H1 (cell line): ENCODE measurements around the gene TRIL.

Source experiments
- CHD2 ChIP-seq: IDR thresholded peaks from 2 replicates; pipeline ENCODE4 v1.6.1; 2012; ENCODE audit warnings: low read length, improper control_type of control experiment
- CTCF ChIP-seq, 3 experiments: IDR thresholded peaks; 1 replicate in 2 of 3; 2 replicates in 1 of 3; pipeline versions ENCODE4 v1.5.1 to v1.6.1; 2011; ENCODE audit warnings: low read length in 3 of 3, mild to moderate bottlenecking in 3 of 3, inconsistent platforms in 2 of 3, low read depth in 1 of 3, moderate library complexity in 1 of 3; ENCODE audit not compliant: insufficient read depth in 1 of 3; ENCODE audit errors: control extremely low read depth in 1 of 3
- EZH2 ChIP-seq: fragments of 200-600 bp; sonication (generic); IDR thresholded peaks from 2 replicates; pipeline ENCODE4 v1.7.1; 2012; ENCODE audit warnings: low read depth, mild to moderate bottlenecking, moderate library complexity, low read length, inconsistent platforms; ENCODE audit not compliant: severe bottlenecking
- FOSL1 ChIP-seq: IDR thresholded peaks from 2 replicates; pipeline ENCODE4 v1.6.1; 2011; ENCODE audit warnings: mild to moderate bottlenecking, low read depth, low read length, moderate library complexity; ENCODE audit not compliant: insufficient read depth
- JUN ChIP-seq: IDR thresholded peaks from 2 replicates; pipeline ENCODE4 v1.6.1; 2011; ENCODE audit warnings: low read depth, mild to moderate bottlenecking, improper control_type of control experiment, low read length
- MAX ChIP-seq: IDR thresholded peaks from 2 replicates; pipeline ENCODE4 v1.6.1; 2012; ENCODE audit warnings: inconsistent platforms
- POLR2A ChIP-seq, 2 experiments: IDR thresholded peaks; 1 replicate in 1 of 2; 2 replicates in 1 of 2; pipeline ENCODE4 v1.6.1; 2011; ENCODE audit warnings: low read depth in 2 of 2, low read length in 2 of 2, mild to moderate bottlenecking in 2 of 2; ENCODE audit errors: control extremely low read depth in 1 of 2
- POLR2AphosphoS5 ChIP-seq: IDR thresholded peaks from 2 replicates; pipeline ENCODE4 v1.6.1; 2011; ENCODE audit warnings: low read depth, low read length
- RFX5 ChIP-seq: IDR thresholded peaks from 2 replicates; pipeline ENCODE4 v1.6.1; 2011; ENCODE audit warnings: low read depth, low read length, improper control_type of control experiment, borderline replicate concordance
- RNF2 ChIP-seq: fragments of 200-900, 300-1000 bp; sonication (generic); IDR thresholded peaks from 2 replicates; pipeline ENCODE4 v1.7.1; 2016; ENCODE audit warnings: borderline replicate concordance, low read depth, mild to moderate bottlenecking, antibody characterized with exemption, low read length; ENCODE audit not compliant: poor library complexity, severe bottlenecking; ENCODE audit errors: missing control alignments
- ZNF274 ChIP-seq: IDR thresholded peaks from 2 replicates; pipeline ENCODE4 v1.7.0; 2012; ENCODE audit warnings: low read length, borderline replicate concordance; ENCODE audit errors: extremely low read depth

GRCh38 chr7:28961972-28962371 is 3.8 kb upstream of the TRIL start:
- TF ChIP-seq RNF2 = no peak
- peak; percentile 60 for TF ChIP-seq MAX
- TF ChIP-seq EZH2 = no peak
- 0 out of 2 replicates have a peak, but pooled peaks have one; percentile 12 for TF ChIP-seq RFX5
- no peak for TF ChIP-seq CTCF (IDR thresholded peaks at IDR 0.05; ENCODE audit: control extremely low read depth in 1 of 3, insufficient read depth in 1 of 3, low read depth in 1 of 3, low read length in 3 of 3)
- TF ChIP-seq CHD2 = no peak
- no peak for TF ChIP-seq POLR2A (IDR thresholded peaks at IDR 0.05; ENCODE audit: control extremely low read depth in 1 of 2, low read depth in 2 of 2, low read length in 2 of 2)
- TF ChIP-seq FOSL1 = no peak
- TF ChIP-seq JUN = no peak
- TF ChIP-seq ZNF274 = no peak
- TF ChIP-seq POLR2AphosphoS5 = no peak
